SKM-1 (cell line): ENCODE data around the gene BCAR3.
"Not testable (repeated sequence)": the region's sequence is repeated elsewhere in the genome, so short reads cannot be mapped to it uniquely, and the experiment has no call there.

Source experiments
- DNase-seq: peaks from one replicate; lab custom pipeline; 2025; ENCODE audit not compliant: unreplicated experiment; lab: John Stamatoyannopoulos, UW

The BCAR3 gene

GRCh38 chr1:93671099-93671621 is 10.5 kb downstream of the BCAR3 start:
- no peak for DNase-seq

- no peak for DNase-seq
Measured at GRCh38 chr1:93670141-93670540, 11.5 kb downstream of the BCAR3 start.

- no peak for DNase-seq
Measured at GRCh38 chr1:93669369-93669768, 12.3 kb downstream of the BCAR3 start.

GRCh38 chr1:93668951-93669350 is 12.7 kb downstream of the BCAR3 start:
- DNase-seq, result no peak

- DNase-seq, result no peak
Measured at GRCh38 chr1:93668121-93668520, 13.5 kb downstream of the BCAR3 start.

DNA sequence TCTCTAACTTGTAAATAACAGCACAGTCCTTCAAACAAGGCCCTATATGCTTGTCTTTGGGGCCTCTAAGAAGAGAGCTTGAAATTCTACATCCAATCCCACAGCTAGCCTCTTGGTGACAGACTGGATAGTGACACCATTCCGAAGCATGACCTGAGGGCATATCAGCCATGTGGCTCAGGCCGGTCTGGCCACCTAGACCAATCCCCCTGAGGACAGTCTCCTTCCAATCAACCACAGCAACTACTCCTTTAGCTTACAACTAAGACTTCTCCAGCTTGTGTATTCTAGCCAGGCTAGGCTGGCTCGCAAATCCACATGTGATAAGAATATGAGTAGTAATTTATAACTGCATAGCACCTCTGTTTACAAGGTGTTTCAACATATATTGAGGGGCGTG is 14.0 kb downstream of the BCAR3 start:
- no peak for DNase-seq

DNA sequence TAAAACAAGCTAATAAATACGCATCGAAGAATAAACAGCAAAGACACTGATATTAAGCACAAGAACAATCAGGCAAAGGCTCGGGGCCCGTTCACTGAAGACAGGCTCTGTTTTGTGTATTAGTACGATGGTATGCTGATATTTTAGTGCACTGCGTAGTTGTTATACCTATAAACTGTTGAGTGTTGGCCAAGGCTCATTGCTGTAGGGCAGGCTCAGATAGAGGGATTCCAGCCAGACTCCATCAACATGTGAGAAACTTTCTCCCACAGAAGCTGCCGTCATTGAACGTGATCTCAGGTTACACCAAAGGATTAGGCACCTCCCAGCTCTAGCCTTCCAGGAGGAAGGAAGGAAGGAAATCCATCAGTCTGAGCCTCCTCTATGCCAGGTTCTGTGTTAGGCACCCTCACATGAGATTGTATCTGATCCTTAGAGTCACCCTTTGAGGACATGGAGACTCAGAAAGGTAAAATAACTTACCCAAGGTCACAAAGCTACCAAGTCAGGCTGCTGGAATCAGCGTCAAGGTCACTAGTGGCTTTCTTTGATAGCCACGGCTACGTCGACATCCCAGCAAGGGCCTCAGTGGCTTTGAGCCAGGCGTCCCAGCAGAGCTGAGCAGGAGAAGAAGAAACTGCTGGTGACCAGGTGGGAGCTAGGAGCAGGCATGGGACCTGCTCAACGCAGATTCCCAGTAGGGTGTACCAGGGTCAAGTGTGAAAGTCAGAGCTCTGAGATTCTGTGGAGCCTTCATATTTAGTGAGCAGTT is 14.8 kb downstream of the BCAR3 start:
- no peak for DNase-seq

GRCh38 chr1:93665015-93665414 is 16.6 kb downstream of the BCAR3 start:
- no peak for DNase-seq

DNA sequence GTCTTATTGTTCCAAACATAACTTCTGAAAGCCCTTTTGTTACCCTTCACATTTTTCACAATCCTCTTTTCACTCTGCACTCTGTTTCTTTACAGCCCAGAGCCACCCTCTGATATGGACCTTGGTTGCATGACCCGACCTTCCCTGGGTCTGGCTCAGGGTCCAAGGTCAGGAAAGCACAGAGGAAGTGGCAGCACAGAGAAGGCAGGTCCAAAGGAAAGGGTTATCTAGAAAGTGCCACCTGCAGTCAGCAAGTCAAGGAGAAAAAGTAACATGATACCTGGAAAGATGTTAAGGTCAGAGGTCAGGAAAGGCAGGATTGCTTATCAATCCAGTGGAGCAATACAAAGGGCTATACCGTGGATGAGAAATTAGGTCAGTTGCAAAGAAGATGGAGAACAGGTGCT is 18.4 kb downstream of the BCAR3 start:
- DNase-seq, result no peak

GRCh38 chr1:93662481-93663207 is 19.0 kb downstream of the BCAR3 start:
- no peak for DNase-seq

GRCh38 chr1:93661829-93662474 is 19.7 kb downstream of the BCAR3 start:
- no peak for DNase-seq

- DNase-seq, result not testable (repeated sequence)
Measured at GRCh38 chr1:93661341-93661740, 20.3 kb downstream of the BCAR3 start.

DNA sequence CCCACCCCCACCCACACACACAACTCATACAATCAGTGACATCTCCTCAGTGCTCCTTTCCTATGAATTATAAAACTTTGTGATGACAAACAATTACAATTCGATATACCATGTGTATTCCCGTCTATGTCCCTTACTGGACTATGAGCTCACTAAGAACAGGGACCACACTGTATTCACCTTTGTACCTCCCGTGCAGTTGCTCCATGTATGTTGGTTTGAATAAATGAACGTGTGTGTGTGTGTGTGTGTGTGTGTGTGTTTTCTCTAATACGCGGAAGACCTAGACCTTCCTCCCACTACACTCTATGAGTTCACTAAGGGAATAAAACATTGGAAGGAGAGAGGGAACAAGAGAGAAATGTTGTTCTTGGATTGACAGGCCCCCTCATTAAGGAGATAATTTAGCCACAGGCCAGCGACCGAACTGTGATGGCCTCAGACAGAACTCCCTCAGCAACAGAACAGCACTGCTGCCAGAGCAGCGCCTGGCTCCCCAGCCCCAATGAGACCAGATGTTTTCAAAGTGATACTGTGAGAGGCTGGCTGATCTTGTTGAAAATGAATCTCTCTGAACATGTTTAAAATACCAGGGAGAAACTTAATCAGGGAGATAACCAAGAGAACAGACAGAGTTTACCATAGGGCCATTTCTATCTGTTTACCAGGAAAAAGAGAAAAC is 21.7 kb downstream of the BCAR3 start:
- no peak for DNase-seq

DNA sequence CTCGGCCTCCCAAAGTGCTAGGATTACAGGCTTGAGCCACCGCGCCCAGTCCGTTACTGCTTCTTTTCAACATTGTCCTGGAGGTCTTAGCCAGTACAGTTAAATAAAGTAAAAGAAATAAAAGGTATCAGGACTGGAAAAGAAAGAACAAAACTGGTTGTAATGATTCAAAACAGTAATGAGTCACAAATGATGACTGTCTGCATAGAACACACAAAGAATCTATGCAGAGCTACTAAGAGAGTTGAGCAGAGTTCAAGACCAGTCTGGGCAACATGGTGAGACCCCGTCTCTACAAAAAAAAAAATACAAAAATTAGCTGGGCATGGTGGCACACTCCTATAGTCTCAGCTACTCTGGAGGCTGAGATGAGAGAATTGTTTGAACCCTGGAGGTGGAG is 23.4 kb downstream of the BCAR3 start:
- no peak for DNase-seq

DNA sequence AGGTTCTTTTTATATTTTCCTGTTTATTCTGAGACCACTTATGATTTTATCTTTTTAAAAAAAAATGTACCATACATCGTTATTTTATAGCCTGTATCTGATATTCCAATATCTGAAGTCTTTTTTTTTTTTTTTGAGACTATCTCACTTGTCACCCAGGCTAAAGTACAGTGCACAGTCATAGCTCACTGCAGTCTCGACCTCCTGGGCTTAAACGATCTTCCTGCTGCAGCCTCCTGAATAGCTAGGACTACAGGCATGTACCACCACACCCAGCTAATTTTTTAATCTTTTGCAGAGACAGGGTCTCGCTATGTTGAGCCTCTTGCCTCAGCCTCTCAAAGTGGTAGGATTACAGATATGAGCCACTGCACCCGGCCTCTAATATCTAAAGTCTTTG is 25.1 kb downstream of the BCAR3 start:
- no peak for DNase-seq

- DNase-seq, result no peak
Measured at GRCh38 chr1:93653656-93654055, 28.0 kb downstream of the BCAR3 start.

- DNase-seq, result no peak
Measured at GRCh38 chr1:93652323-93652949, 29.2 kb downstream of the BCAR3 start.

- DNase-seq, result no peak
Measured at GRCh38 chr1:93651695-93652094, 29.9 kb downstream of the BCAR3 start.

DNA sequence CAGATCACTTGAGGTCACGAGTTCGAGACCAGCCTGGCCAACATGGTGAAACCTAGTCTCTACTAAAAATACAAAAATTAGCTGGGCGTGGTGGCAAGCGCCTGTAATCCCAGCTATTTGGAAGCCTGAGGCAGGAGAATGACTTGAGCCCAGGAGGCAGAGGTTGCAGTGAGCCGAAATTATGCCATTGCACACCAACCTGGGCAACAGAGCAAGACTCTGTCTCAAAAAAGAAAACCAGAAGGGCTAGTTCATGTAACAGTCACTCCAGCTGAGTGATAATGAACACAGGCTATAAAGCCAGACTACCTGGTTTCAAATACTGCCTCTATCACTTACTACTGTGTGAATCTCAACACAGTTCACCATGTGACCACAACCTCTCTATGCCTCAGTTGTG is 31.5 kb downstream of the BCAR3 start:
- DNase-seq, result not testable (repeated sequence)

DNA sequence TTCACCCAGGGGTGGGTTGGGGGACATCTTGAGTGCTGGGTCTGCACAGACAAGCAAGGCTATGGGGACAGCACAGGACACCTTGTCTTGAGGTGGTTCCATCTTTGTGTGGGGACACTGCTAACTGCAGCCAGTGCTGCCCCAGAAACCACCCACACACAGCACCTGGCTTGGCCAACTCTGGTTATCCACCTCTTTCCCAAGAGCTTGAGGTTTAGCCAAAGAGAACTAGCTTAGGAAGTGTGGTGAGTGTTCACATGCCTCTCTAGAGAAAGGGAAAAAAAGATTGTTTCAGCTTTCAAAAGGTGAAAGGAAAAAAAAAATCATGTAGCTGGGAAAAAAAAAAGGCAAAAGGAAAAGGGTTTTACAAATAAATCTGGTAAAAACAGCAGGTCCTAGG is 32.4 kb downstream of the BCAR3 start:
- no peak for DNase-seq

- DNase-seq, result no peak
Measured at GRCh38 chr1:93648656-93649055, 33.0 kb downstream of the BCAR3 start.
